ENCODE data around the gene FMO1.
"Not testable (repeated sequence)": the region's sequence is repeated elsewhere in the genome, so short reads cannot be mapped to it uniquely, and the experiment has no call there.

The FMO1 gene, protein sequence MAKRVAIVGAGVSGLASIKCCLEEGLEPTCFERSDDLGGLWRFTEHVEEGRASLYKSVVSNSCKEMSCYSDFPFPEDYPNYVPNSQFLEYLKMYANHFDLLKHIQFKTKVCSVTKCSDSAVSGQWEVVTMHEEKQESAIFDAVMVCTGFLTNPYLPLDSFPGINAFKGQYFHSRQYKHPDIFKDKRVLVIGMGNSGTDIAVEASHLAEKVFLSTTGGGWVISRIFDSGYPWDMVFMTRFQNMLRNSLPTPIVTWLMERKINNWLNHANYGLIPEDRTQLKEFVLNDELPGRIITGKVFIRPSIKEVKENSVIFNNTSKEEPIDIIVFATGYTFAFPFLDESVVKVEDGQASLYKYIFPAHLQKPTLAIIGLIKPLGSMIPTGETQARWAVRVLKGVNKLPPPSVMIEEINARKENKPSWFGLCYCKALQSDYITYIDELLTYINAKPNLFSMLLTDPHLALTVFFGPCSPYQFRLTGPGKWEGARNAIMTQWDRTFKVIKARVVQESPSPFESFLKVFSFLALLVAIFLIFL

DNA sequence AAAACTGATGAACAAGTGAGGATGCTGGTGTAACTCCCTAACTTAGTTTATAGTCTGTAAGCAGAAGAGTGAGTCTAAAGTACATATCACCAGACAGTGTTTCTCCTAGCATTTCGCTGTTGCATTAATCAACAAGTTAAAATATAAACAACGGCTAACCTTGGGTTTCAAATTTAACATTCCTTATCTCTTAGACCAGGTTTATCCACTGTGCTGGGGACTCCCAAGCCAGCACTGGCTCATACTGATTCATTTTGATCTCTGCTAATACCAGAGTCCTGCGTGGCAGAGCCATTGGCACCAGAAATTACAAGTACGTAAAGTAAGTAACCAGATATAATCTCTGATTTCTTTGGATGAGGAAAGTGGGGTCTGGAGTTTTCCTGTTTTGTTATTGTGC lies at the start of gene FMO1:
Gene FMO1 (plus strand): TSS at position 193 of the 400 bp plus-strand sequence. CDS start 9,594 bp downstream, outside the sequence.
- DNase-seq (ENCODE audit: low read depth): no peak

DNA sequence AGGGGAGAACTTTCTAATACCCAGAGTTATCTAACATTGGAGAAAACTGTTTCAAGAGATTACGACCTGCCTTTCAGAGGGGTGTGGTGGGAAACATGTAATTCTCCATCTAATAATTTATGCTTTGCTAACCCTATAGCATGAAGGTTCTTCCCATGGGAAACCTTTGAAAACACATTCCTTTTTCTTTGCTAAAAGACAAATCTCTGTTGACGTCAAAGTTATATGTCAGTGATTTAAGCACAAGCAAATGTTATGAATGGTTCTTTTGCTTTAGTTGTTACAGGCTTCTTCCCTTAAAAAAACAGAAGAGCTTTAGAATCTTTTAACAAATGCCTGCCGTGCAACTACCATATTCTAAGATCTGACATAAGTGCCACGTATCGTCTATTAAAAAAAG lies 44.0 kb upstream of the FMO1 start:
- DNase-seq (ENCODE audit: low read depth): no peak

DNA sequence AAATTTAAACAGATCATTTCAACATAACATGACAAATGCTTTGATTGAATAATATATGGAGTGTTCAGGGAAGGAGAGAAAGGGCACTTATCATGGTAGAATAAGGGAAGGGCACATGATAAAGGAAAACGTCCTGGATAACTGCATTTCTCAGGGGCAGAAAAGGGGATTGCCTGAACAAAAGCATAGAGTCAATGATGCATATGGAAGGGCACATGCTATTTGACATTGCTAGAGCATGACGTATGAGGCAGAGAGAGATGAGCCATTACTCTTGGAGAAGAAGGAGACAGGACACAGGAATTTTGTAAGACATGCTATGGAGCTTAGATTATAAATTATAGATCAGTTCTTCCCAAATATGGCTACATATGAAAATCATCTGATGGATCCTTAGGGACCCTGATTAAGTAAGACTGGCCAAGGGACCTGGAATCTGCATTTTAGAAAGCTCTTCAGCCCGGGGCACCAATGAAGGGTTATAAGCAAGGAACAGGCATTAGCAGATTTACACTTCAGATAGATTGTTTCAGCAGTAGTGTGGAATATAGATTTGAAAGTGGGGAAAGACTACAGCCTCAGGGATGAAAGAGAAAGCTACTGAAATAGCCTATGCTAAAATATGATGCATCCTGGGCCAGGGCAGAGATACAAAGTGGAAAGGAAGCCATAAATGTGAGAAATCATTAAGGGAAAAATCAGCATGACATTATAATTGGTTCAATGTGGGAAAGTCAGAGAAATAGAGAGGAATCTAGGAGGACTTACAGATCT lies 41.9 kb upstream of the FMO1 start:
- DNase-seq (ENCODE audit: low read depth): no peak

DNA sequence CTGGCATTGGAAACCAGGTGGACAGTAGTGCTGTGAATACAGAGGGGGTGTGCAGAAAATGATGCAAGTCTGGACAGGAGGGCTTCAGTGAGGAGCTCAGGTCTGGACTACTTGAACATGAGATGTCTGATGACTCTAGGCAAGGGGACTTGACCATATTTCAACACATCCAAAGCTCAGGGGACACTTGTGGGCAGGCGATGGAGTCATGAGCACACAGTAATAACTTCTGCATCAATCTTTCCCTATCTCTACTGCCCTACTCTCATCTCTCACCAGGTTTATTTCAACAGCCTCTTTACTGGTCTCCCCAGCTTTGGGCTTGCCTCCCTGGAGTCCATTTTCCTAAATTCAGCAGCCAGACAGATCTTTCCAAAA lies 41.3 kb upstream of the FMO1 start:
- DNase-seq (ENCODE audit: low read depth): no peak

DNA sequence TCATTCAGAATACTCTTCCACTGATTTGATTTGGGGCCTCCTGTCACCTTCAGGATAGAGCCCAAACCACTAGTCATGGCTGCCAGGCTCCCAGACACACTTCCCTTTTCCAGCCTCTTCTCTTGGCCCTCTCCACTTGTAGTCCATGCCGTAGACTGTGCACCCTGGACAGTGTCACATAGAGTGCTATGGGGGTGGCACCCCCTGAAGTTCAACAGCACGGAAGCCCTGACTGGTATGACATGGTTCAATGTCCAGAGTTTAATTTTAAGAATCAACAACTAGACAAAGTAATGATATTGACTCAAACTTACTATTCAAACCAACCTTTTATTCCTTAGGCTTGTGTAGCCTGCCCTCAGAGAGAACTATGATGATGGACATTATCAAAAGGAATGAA lies 40.9 kb upstream of the FMO1 start:
- DNase-seq (ENCODE audit: low read depth): no peak

DNA sequence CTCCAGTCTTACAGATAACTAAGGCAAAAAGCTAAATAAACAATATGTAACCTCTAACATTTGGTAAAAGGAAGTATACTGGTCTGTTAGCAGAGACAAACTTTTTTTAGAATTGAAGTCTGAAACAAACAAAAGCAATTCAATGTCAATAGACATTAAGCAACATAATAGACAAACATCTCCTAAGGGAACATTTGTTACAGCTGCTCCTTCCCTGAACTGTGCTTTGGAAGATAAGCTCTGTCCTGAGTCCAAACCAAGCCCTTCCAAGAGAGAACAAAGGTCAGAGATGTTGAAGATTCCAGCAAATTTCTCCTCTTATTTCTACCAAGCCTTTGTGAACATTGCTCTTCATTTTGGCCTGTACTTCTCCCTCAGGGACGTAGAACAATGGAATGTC lies 37.9 kb upstream of the FMO1 start:
- no peak for DNase-seq (ENCODE audit: low read depth)

DNA sequence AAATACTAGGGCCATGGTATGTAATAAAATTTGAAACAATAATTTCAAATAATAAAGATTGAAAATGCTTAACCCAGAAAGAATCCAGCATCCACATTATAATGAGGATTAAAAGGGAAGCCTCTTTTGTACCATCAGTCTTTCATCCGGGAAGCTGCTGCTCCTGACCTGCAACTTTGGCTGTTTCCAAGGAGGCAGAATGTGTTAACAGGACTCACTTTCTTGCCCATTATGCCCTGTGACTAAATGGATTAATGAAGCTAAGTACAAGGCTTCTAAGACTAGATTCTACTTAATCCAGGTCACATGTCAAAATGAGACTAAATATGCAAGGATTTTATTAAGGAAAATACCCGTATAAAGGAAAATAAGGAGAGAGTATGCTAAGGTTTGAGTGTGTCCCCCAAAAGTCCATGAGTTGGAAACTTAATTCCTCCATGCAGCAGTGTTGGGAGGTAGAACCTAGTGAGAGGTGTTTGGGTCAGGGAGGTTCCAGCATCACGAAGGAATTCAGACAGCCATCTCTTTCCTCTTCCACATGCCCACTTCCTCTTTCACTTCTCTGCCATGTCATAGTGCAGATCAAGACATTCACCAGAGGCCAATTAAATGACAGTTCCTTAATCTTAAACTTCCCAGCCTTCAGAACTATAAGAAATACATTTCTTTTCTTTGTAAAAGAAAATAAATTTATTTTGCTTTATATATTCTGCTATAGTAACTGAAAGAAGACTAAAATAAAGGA lies 35.5 kb upstream of the FMO1 start:
- no peak for DNase-seq (ENCODE audit: low read depth)

DNA sequence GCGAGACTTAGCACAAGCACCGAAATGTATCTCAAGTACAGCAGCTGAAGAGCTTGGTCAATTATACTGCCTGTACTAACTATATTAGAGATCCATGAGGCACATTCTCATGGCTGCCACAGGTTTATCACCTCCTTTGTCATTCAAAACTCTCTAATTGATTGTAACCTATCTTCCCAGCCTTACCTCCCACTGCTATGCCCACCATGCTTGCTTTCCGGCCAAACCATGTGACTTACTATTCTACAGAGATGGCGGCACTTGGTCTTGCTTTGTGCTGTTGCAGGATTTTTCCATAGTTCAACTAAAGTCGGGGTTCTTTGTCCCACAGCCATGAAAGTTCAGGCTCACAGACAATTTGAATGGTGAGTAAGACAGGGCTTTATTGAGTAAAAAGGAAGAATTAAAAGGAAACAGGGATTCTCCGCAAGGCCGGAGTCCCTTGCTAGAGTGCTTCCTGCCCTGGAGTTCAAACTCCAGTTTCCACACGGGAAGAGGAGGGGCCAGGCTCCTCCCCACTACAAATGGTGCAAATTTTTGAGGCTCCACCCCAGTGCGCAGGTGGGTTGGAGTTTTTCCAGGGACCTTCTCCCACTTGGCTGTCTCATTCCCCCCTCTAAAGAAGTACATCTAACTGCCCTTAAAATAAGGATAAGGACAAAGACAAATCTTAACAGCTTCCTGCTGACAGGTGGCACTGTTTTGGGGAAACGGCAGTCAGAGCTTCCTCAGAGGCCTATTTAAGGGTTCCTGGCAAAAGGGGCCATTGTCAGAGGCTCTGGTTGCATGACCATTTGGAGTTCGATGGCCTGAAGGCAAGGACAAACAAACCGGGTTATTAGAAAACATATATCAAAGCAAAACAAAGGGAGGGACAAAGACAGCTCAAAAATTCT lies 34.5 kb upstream of the FMO1 start:
- DNase-seq (ENCODE audit: low read depth): no peak

DNA sequence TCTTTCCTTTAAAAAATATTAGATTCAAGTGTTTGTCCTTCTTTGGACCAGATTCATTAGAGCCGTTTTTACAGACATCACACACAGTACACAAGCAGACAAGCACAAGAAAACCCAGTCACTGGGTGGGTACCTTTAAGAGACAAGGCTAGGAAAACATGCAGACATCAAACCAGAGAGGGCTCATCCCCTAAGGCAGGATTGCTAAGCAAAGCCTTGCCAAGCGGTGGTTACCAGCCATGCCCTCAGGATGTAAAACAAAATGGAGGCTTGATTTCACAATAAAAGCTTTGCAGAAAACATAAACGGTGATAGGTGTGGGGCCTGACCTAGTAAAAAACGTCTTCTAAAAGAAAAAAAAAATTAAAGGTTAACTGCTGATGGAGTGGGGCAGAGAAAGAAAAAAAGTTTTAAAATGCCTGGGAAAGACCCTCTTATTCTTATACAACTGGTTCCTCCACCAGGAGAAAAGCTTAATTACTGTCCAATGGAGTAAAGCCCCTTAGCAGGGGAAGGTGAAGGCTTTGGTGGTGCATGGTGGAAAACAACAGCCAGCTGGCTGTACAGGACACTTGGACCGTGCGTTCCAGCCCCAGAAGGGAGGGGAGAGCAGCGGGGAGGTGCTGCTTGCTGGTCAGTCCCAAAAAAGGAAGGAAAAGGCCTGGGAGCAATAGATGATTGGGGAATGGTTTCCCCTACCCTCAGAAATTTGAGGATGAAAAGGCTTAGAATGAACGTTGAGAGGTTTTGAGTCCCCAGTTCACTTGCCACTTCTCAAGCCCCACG lies 30.4 kb upstream of the FMO1 start:
- DNase-seq (ENCODE audit: low read depth): no peak

DNA sequence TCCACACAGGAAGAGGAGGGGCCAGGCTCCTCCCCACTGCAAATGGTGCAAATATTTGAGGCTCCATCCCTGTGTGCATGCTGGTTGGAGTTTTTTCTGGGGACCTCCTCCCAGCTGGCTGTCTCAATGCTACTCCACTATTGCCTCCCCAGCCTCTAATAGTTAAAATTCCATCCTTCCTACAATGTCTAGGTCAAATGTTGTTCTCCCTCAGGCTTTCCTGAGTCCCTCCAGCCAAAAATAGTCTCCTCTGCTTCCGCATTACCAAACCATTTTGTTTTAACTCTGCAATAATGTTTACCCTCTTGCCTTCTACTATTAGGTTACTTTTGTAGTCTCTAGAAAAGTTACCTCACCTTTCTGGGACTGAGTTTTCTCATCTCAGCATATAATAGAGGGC lies 29.6 kb upstream of the FMO1 start:
- DNase-seq (ENCODE audit: low read depth): no peak

DNA sequence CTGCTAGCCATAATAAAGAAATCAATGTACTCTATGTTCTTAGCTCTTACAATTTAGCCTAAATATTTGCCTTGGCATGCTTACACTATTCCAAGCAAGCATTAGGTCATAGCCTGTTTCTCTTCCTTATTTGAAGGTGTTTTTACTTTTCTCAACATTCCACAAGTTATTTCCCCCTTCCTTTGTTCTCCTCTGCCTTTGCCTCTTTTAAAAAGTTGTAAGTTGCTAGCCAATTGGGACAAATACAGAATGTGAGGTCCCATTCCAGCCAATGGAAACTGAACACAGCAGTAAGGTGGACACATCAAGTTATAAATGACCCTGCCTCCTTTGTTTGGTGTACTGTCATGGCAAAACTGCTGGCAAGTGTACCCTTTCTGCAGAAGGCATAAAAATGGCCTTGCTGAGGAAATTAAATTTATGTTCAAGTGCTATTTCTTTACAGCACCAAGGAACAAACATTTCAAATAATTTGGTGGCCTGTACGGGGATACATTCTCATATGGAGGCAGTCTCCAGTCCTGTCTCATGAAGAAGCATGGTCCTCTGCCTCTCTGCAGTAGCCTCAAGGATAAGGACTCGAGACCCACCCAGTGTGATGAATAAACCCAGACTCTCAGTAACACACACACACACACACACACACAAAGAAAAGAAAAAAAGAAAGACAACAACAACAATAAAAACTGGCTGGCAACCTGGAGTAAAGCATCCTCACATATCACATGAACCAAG lies 28.8 kb upstream of the FMO1 start:
- DNase-seq (ENCODE audit: low read depth): no peak

DNA sequence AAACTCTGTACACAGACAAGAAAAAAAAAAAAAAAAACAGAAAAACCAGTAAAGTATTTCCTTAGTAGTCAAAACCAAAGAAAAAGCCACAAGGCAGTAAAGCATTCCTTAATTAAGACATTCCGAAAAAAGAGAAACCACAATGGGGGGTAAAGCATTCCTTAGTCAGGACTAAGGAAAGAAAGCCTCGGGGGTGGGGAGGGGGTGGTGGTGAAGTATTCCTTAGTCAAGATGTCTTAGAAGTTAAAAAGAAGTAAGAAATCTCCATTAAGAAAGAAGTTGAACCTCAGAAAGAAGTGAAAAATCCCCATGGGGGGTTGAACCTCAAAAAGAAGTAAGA lies 28.2 kb upstream of the FMO1 start:
- DNase-seq (ENCODE audit: low read depth): no peak

DNA sequence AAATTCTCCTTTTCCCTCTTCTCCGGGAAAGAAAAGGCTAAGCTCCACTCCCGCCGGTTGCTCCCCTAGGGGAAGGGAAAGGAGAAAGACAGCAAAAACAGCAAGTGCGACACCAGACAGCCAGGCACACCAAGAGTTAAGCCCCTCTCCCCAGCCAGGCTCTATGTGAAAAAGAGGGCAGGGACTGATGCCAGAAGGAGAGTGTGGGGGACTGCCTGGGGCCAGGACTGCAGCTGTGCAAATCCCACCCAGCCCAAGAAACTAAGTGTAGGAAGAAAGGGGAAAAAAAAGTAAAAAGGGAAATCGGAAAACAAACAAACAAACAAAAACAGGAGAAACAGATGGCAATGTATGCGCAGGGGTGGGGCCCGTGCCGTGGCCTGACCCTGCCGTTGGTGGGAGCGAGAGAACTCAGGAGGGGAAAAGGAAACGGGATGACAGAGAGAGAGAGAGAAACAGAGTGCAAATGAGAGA lies 27.7 kb upstream of the FMO1 start:
- no peak for DNase-seq (ENCODE audit: low read depth)

DNA sequence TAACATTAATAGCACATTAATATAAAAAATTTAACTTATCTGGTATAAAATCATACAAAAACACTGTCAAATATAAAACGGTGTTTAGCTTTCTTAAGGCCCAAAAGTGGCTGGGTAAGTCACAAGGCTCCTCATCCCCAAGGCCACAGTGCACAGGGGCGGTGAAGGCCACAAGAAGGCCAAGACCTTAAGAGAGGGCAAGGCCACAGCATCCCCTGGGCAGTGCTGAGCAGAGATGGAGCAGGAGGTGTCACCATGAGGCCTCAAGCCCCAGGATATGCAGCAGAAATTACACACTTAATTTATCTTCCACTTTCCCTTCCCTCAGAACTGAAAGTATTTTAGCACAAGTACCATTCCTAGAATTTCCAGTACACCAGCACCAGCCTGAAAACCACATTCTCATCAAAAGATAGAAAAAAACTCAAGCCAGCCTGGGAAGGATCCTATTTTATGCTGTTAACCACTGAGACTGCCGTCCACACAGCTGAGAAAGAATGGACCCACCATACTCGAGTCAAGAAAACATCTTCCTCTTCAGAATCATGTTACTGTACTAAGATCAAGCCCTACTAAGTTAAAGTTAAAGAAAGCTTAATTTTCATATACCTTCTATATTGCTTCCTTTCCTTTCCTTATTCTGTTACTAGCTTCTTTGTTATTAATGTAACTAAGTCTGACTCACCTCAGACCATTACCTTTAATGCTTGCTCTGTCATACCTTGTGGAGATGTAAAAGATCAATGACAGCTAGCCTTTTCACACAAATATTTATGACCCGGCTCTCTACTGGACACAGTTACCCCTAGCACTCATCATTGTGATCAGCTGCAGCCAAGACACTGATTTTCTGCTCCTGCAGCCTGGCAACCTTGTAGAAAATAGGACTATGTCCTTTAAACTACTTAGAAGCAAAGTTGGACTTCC lies 26.4 kb upstream of the FMO1 start:
- no peak for DNase-seq (ENCODE audit: low read depth)

DNA sequence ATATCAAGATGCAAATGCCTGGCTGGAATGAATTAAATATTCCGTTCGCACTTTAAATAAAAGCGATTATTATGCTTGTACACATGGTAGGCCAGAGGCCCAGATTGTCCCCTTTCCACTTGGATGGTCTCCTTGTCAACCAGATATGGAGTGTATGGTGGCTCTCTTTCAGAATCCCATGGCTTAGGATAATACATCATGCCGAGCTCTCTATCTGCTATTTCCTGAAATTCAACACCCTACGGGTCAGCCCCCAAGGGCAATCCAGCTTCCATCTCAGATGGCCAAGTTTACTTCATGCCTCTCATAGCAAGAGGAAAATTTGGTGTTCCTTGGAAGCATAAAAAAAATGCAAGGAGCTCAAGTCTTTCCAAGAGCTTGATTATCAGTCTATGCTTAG lies 25.4 kb upstream of the FMO1 start:
- DNase-seq (ENCODE audit: low read depth): no peak

DNA sequence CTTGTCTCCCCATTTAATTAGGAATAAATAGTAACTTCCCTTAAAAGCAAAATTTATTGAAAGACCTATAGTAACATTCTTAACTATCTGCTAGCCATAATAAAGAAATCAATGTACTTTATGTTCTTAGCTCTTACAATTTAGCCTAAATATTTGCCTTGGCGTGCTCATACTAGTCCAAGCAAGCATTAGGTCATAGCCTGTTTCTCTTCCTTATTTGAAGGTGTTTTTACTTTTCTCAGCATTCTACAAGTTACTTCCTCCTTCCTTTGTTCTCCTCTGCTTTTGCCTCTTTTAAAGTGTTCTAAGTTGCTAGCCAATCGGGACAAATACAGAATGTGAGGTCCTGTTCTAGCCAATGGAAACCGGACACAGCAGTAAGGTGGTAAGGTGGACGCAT lies 24.0 kb upstream of the FMO1 start:
- not testable (repeated sequence) for DNase-seq (ENCODE audit: low read depth)

DNA sequence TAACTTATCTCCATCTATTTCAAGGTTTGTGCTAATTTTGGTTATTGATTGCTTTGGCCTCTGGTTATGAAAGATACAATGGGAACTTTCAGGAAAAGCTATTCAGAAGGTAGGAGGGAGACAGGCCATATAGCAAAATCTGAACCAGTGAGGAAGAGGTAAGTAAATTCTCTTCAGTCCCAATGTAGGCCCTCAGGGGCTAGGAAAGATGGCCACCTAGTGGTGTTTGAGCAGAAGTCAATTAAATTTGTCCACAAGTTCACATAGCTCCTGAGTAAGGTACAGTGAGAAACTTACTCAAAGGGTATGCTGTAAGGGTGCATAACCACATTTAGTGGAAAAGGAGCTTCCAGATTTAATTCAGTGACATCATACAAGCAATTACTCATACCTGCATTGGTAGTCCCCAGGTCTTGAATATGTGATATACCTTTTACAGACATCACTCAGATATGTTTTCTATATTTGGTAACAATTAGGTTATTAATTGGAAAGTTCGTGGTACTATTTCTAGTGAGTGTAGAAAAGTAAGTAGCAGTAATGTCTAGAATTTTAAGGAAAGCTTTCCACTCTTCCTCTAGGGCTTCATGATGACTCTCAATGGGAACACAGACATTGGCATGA lies 21.4 kb upstream of the FMO1 start:
- no peak for DNase-seq (ENCODE audit: low read depth)

DNA sequence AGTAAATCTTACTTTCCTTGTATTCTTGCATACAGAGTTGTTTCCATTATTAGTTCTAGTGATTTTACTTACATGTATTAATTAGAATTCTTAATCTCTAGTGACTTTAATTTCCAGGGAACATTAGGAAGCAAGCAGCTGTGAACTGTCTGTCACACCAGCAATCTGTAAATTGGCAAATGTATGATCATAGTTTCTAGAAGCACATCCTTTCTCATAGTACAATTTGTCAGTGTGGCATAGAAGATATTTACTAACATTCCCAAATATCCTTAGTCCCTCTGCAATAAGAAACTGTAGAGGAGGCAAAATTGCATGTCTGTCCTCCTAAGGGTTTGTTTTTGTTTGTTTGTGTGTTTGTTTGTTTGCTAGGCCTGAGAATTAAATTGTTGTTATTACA lies 17.0 kb upstream of the FMO1 start:
- DNase-seq (ENCODE audit: low read depth): no peak
